ENCODE results near the gene OOSP4A.

Gene OOSP4A

GRCh38 chr11:59963733-59964132 is at the start of gene OOSP4A:
Gene OOSP4A (plus strand): TSS chr11:59964033. CDS start chr11:59964033, 0 bp downstream.
- H3K4me1 Mint-ChIP-seq: no peaks in the 10 kb centered on the region
- H3K4me3 Mint-ChIP-seq: no peak within 1 kb of the TSS
- H3K36me3 Mint-ChIP-seq: no peaks in the 10 kb centered on the region
- no peak within 1 kb of the TSS for H3K27ac Mint-ChIP-seq
- no peaks in the 10 kb centered on the region for H3K9me3 Mint-ChIP-seq
- no peak for DNase-seq (ENCODE audit: low spot score in 2 of 2)
- no peak for ATAC-seq

GRCh38 chr11:59918480-59918879 is 45.4 kb upstream of the OOSP4A start:
- DNase-seq (ENCODE audit: low spot score in 2 of 2) (no peak), ATAC-seq (no peak)
- H3K27ac Mint-ChIP-seq: no peak overlapping the region
- H3K4me3 Mint-ChIP-seq: no peak overlapping the region
- H3K36me3 Mint-ChIP-seq: no peaks in the 10 kb centered on the region
- H3K9me3 Mint-ChIP-seq: peaks cover 10% of the 10 kb centered on the region
- H3K4me1 Mint-ChIP-seq: no peaks in the 10 kb centered on the region

GRCh38 chr11:59918987-59919589 is 44.7 kb upstream of the OOSP4A start:
- Mint-ChIP-seq H3K4me1 (no peaks in the 10 kb centered on the region), H3K36me3 (no peaks in the 10 kb centered on the region), H3K9me3 (peaks cover 14% of the 10 kb centered on the region), H3K27ac (no peak overlapping the region), H3K4me3 (no peak overlapping the region)
- no peak for ATAC-seq
- no peak for DNase-seq (ENCODE audit: low spot score in 2 of 2)

GRCh38 chr11:59923813-59924212 is 40.0 kb upstream of the OOSP4A start:
- H3K4me1 Mint-ChIP-seq: no peaks in the 10 kb centered on the region
- H3K9me3 Mint-ChIP-seq: peaks cover 23% of the 10 kb centered on the region
- DNase-seq (ENCODE audit: low spot score in 2 of 2): no peak
- no peaks in the 10 kb centered on the region for H3K36me3 Mint-ChIP-seq
- H3K4me3 Mint-ChIP-seq: no peak overlapping the region
- H3K27ac Mint-ChIP-seq: no peak overlapping the region
- no peak for ATAC-seq

GRCh38 chr11:59931688-59932087 is 32.1 kb upstream of the OOSP4A start:
- DNase-seq (ENCODE audit: low spot score in 2 of 2): no peak
- H3K9me3 Mint-ChIP-seq: peaks cover 11% of the 10 kb centered on the region
- H3K4me1 Mint-ChIP-seq: no peaks in the 10 kb centered on the region
- H3K4me3 Mint-ChIP-seq: no peak overlapping the region
- no peaks in the 10 kb centered on the region for H3K36me3 Mint-ChIP-seq
- no peak for ATAC-seq
- no peak overlapping the region for H3K27ac Mint-ChIP-seq

- H3K27ac Mint-ChIP-seq: no peak within 1 kb of the TSS
- H3K36me3 Mint-ChIP-seq: no peaks in the 10 kb centered on the region
- peaks cover 6% of the 10 kb centered on the region for H3K9me3 Mint-ChIP-seq
- ATAC-seq (no peak), DNase-seq (ENCODE audit: low spot score in 2 of 2) (no peak)
- no peaks in the 10 kb centered on the region for H3K4me1 Mint-ChIP-seq
- H3K4me3 Mint-ChIP-seq: no peak within 1 kb of the TSS
Observed at GRCh38 chr11:59938132-59938531, 25.7 kb upstream of the OOSP4A start, which contains the start of gene OOSP1. Gene OOSP1 (plus strand): TSS chr11:59938432. CDS start chr11:59938455, 23 bp downstream.

- no peak overlapping the region for H3K4me3 Mint-ChIP-seq
- peaks cover 6% of the 10 kb centered on the region for H3K9me3 Mint-ChIP-seq
- H3K4me1 Mint-ChIP-seq: no peaks in the 10 kb centered on the region
- no peak for DNase-seq (ENCODE audit: low spot score in 2 of 2)
- H3K36me3 Mint-ChIP-seq: no peaks in the 10 kb centered on the region
- H3K27ac Mint-ChIP-seq: no peak overlapping the region
- ATAC-seq: no peak
Observed at GRCh38 chr11:59938718-59939117, 25.1 kb upstream of the OOSP4A start.

GRCh38 chr11:59939482-59939881 is 24.4 kb upstream of the OOSP4A start:
- H3K9me3 Mint-ChIP-seq: peaks cover 6% of the 10 kb centered on the region
- H3K4me1 Mint-ChIP-seq: no peaks in the 10 kb centered on the region
- no peak overlapping the region for H3K4me3 Mint-ChIP-seq
- DNase-seq (ENCODE audit: low spot score in 2 of 2) (no peak), ATAC-seq (no peak)
- no peaks in the 10 kb centered on the region for H3K36me3 Mint-ChIP-seq
- H3K27ac Mint-ChIP-seq: no peak overlapping the region

- H3K4me3 Mint-ChIP-seq: no peak overlapping the region
- no peak overlapping the region for H3K27ac Mint-ChIP-seq
- H3K9me3 Mint-ChIP-seq: peaks cover 6% of the 10 kb centered on the region
- DNase-seq (ENCODE audit: low spot score in 2 of 2) (no peak), ATAC-seq (no peak)
- H3K36me3 Mint-ChIP-seq: no peaks in the 10 kb centered on the region
- no peaks in the 10 kb centered on the region for H3K4me1 Mint-ChIP-seq
Observed at GRCh38 chr11:59941091-59941490, 22.7 kb upstream of the OOSP4A start.

GRCh38 chr11:59943997-59944714 is 19.7 kb upstream of the OOSP4A start:
- Mint-ChIP-seq H3K27ac (no peak overlapping the region), H3K9me3 (peaks cover 4% of the 10 kb centered on the region)
- DNase-seq (ENCODE audit: low spot score in 2 of 2): no peak

GRCh38 chr11:59944720-59945119 is 19.1 kb upstream of the OOSP4A start:
- ATAC-seq (no peak), DNase-seq (ENCODE audit: low spot score in 2 of 2) (no peak)
- Mint-ChIP-seq H3K4me3 (no peak overlapping the region), H3K27ac (no peak overlapping the region), H3K36me3 (no peaks in the 10 kb centered on the region), H3K9me3 (peaks cover under 1% of the 10 kb centered on the region), H3K4me1 (no peaks in the 10 kb centered on the region)

More at GRCh38 chr11:59943997-59944714, 19.7 kb upstream of the OOSP4A start:
- H3K4me3 Mint-ChIP-seq: no peak overlapping the region
- ATAC-seq: no peak
- no peaks in the 10 kb centered on the region for H3K36me3 Mint-ChIP-seq
- no peaks in the 10 kb centered on the region for H3K4me1 Mint-ChIP-seq

- DNase-seq (ENCODE audit: low spot score in 2 of 2): no peak
- Mint-ChIP-seq H3K4me3 (no peak overlapping the region), H3K4me1 (no peaks in the 10 kb centered on the region), H3K27ac (no peak overlapping the region), H3K36me3 (no peaks in the 10 kb centered on the region), H3K9me3 (no peaks in the 10 kb centered on the region)
- ATAC-seq: no peak
Observed at GRCh38 chr11:59953463-59954218, 10.2 kb upstream of the OOSP4A start.

- Mint-ChIP-seq H3K9me3 (no peaks in the 10 kb centered on the region), H3K4me1 (no peaks in the 10 kb centered on the region), H3K36me3 (no peaks in the 10 kb centered on the region), H3K27ac (no peak overlapping the region), H3K4me3 (no peak overlapping the region)
- DNase-seq (ENCODE audit: low spot score in 2 of 2): no peak
- no peak for ATAC-seq
Observed at GRCh38 chr11:59954219-59954847, 9.5 kb upstream of the OOSP4A start.

- no peaks in the 10 kb centered on the region for H3K4me1 Mint-ChIP-seq
- no peaks in the 10 kb centered on the region for H3K9me3 Mint-ChIP-seq
- no peaks in the 10 kb centered on the region for H3K36me3 Mint-ChIP-seq
- H3K4me3 Mint-ChIP-seq: no peak overlapping the region
- no peak for DNase-seq (ENCODE audit: low spot score in 2 of 2)
- H3K27ac Mint-ChIP-seq: no peak overlapping the region
- ATAC-seq: no peak
Observed at GRCh38 chr11:59957094-59957493, 6.7 kb upstream of the OOSP4A start.
